NOMO-1 treated with DMSO at 0.1 percent for 48 hours (cell line): ENCODE results near the gene FRK.
"Not testable (repeated sequence)": the region's sequence is repeated elsewhere in the genome, so short reads cannot be mapped to it uniquely, and the experiment has no call there.

Source experiments
- DNase-seq: peaks from one replicate; lab custom pipeline; 2025; ENCODE audit not compliant: unreplicated experiment; lab: John Stamatoyannopoulos, UW

Gene FRK

GRCh38 chr6:115954740-115955139 is 106.0 kb downstream of the FRK start:
- no peak for DNase-seq

GRCh38 chr6:115948751-115949150 is 111.9 kb downstream of the FRK start:
- DNase-seq: no peak

- peak; percentile 11 for DNase-seq
Measured at GRCh38 chr6:115947966-115948541, 112.6 kb downstream of the FRK start.

- DNase-seq: no peak
Measured at GRCh38 chr6:115945812-115946211, 114.9 kb downstream of the FRK start.

- no peak for DNase-seq
Measured at GRCh38 chr6:115945306-115945705, 115.4 kb downstream of the FRK start.

GRCh38 chr6:115944829-115945228 is 115.9 kb downstream of the FRK start:
- DNase-seq: not testable (repeated sequence)

GRCh38 chr6:115937502-115937901 is 123.2 kb downstream of the FRK start:
- not testable (repeated sequence) for DNase-seq

- DNase-seq: no peak
Measured at GRCh38 chr6:115935361-115935760, 125.3 kb downstream of the FRK start.

- DNase-seq: no peak
Measured at GRCh38 chr6:115934829-115935228, 125.9 kb downstream of the FRK start.

- no peak for DNase-seq
Measured at GRCh38 chr6:115934145-115934544, 126.5 kb downstream of the FRK start.

GRCh38 chr6:115932481-115932880 is 128.2 kb downstream of the FRK start:
- no peak for DNase-seq

GRCh38 chr6:115928000-115928399 is 132.7 kb downstream of the FRK start:
- DNase-seq: not testable (repeated sequence)

- DNase-seq: no peak
Measured at GRCh38 chr6:115922971-115923370, 137.7 kb downstream of the FRK start.

GRCh38 chr6:115914098-115914497 is 146.6 kb downstream of the FRK start:
- peak; percentile 69 for DNase-seq

- DNase-seq: no peak
Measured at GRCh38 chr6:115909923-115910546, 150.7 kb downstream of the FRK start.

- no peak for DNase-seq
Measured at GRCh38 chr6:115908906-115909559, 151.7 kb downstream of the FRK start.

- DNase-seq: no peak
Measured at GRCh38 chr6:115905471-115905870, 155.2 kb downstream of the FRK start.

- no peak for DNase-seq
Measured at GRCh38 chr6:115902436-115902835, 158.3 kb downstream of the FRK start.

GRCh38 chr6:115901896-115902295 is 158.8 kb downstream of the FRK start:
- DNase-seq: no peak

GRCh38 chr6:115899730-115900282 is 160.9 kb downstream of the FRK start:
- DNase-seq: peak; percentile 60

GRCh38 chr6:115898246-115898645 is 162.4 kb downstream of the FRK start:
- DNase-seq: no peak

GRCh38 chr6:115896538-115897129 is 164.1 kb downstream of the FRK start:
- peak; percentile 13 for DNase-seq
